CD8-positive, alpha-beta memory T cell (primary cell): ENCODE results near the gene CERK. TPM values are rescaled to one million over a fixed set of nuclear protein-coding genes. Genes with fewer than 3 reads are reported as not detected.

Experiments
- CTCF ChIA-PET: fragments of 350-600 bp; sonication (Branson Sonifier 250); formaldehyde crosslinking; loops from one replicate; lab custom pipeline; 2021; ENCODE audit warnings: antibody characterized with exemption; lab: Charles Lee
- POLR2A ChIA-PET: fragments of 350-600 bp; sonication (Branson Sonifier 250); formaldehyde crosslinking; loops from one replicate; lab custom pipeline; 2021; ENCODE audit warnings: antibody characterized with exemption; lab: Charles Lee
- DNase-seq, 5 donors: peaks; one replicate each; pipeline versions ENCODE4 v3.0.0 to v3.0.0-alpha.2; 2020 to 2022; ENCODE audit warnings: mixed read lengths in 1 of 5
- H3K27ac ChIP-seq: one replicate; pipeline ENCODE4 v1.7.0; 2013; ENCODE audit warnings: low read depth, mild to moderate bottlenecking, low read length, moderate library complexity
- H3K27me3 ChIP-seq: 2 replicates; pipeline ENCODE4 v1.7.0; 2013; ENCODE audit warnings: low read length, mild to moderate bottlenecking; ENCODE audit not compliant: insufficient read depth, poor library complexity, severe bottlenecking
- H3K36me3 ChIP-seq: 2 replicates; pipeline ENCODE4 v1.7.0; 2013; ENCODE audit warnings: mild to moderate bottlenecking, low read length, moderate library complexity; ENCODE audit not compliant: insufficient read depth
- H3K4me1 ChIP-seq: 2 replicates; pipeline ENCODE4 v1.7.0; 2013; ENCODE audit warnings: mild to moderate bottlenecking, low read length, moderate library complexity; ENCODE audit not compliant: insufficient read depth
- H3K4me3 ChIP-seq: 2 replicates; pipeline ENCODE4 v1.7.0; 2013; ENCODE audit warnings: mild to moderate bottlenecking, low read length
- H3K9me3 ChIP-seq: 2 replicates; pipeline ENCODE4 v1.7.0; 2013; ENCODE audit warnings: mild to moderate bottlenecking, low read length
- H3K27ac Mint-ChIP-seq, 8 donors: one replicate each; pipeline ENCODE4 v1.8.0; 2020 to 2021; ENCODE audit warnings: mixed read lengths in 8 of 8, mild to moderate bottlenecking in 6 of 8, inconsistent platforms in 3 of 8, moderate library complexity in 3 of 8
- H3K27me3 Mint-ChIP-seq, 2 donors: one replicate each; pipeline ENCODE4 v1.8.0; 2020 to 2021; ENCODE audit warnings: mixed read lengths in 2 of 2, mild to moderate bottlenecking in 1 of 2, moderate library complexity in 1 of 2
- H3K36me3 Mint-ChIP-seq, 3 donors: one replicate each; pipeline ENCODE4 v1.8.0; 2020 to 2021; ENCODE audit warnings: mixed read lengths in 3 of 3, inconsistent platforms in 1 of 3, mild to moderate bottlenecking in 1 of 3
- H3K4me1 Mint-ChIP-seq, 3 donors: one replicate each; pipeline ENCODE4 v1.8.0; 2020 to 2021; ENCODE audit warnings: mixed read lengths in 3 of 3, inconsistent platforms in 1 of 3, mild to moderate bottlenecking in 1 of 3
- H3K4me3 Mint-ChIP-seq, 7 donors: one replicate each; pipeline ENCODE4 v1.8.0; 2020 to 2021; ENCODE audit warnings: mixed read lengths in 7 of 7, mild to moderate bottlenecking in 6 of 7, moderate library complexity in 4 of 7, inconsistent platforms in 2 of 7
- H3K9me3 Mint-ChIP-seq, 5 donors: one replicate each; pipeline ENCODE4 v1.8.0; 2020 to 2022; ENCODE audit warnings: mixed read lengths in 5 of 5, mild to moderate bottlenecking in 3 of 5, moderate library complexity in 2 of 5, inconsistent platforms in 1 of 5
- polyA plus RNA-seq: library from polyadenylated mRNA; unstranded; fragments of 300-500 nt; fragmentation: Illumina TruSeq; gene quantifications from one replicate; pipeline ENCODE4 v1.2.3, GENCODE V29; 2021
- total RNA-seq, 2 experiments: library from RNA; stranded (reverse); gene quantifications; one replicate each; pipeline ENCODE4 v1.2.3, GENCODE V29; 2021

CERK gene
- total and polyA plus RNA-seq, 3 experiments from 2014 or later: 64.3 to 108 (median 64.5) TPM

GRCh38 chr22:46770151-46770641, 32.1 kb upstream of the CERK start:
- H3K27me3 ChIP-seq: no peaks in the 10 kb centered on the region
- H3K4me1 ChIP-seq: peaks cover 30% of the 10 kb centered on the region
- no peaks in the 10 kb centered on the region for H3K36me3 ChIP-seq
- CTCF ChIA-PET: interaction anchor here (1.3 kb wide), 1 partner anchor 11 kb away, joined by 3 read pairs; no protein-coding TSS in a partner anchor
- peak overlapping the region; percentile 78 to 99 (median 91) for H3K27ac Mint-ChIP-seq
- POLR2A ChIA-PET: no interaction called here
- no peaks in the 10 kb centered on the region for H3K9me3 ChIP-seq
- no peaks in the 10 kb centered on the region for H3K9me3 Mint-ChIP-seq
- H3K4me3 Mint-ChIP-seq: peak overlapping the region in 3 of 7 donors; percentile 38 to 75 (median 38)
- H3K36me3 Mint-ChIP-seq: peaks cover 0 to 44% (median 5%) of the 10 kb centered on the region in 3 donors
- no peaks in the 10 kb centered on the region for H3K27me3 Mint-ChIP-seq
- no peak overlapping the region for H3K4me3 ChIP-seq
- peaks cover 60 to 78% (median 63%) of the 10 kb centered on the region in 3 donors for H3K4me1 Mint-ChIP-seq
- DNase-seq: no peak
- H3K27ac ChIP-seq: no peak overlapping the region

- Mint-ChIP-seq H3K4me1 (peaks cover 60 to 78% (median 63%) of the 10 kb centered on the region in 3 donors), H3K27ac (peak overlapping the region in 7 of 8 donors; percentile 52 to 99 (median 90)), H3K27me3 (no peaks in the 10 kb centered on the region), H3K36me3 (peaks cover 0 to 48% (median 5%) of the 10 kb centered on the region in 3 donors), H3K4me3 (peak overlapping the region in 3 of 7 donors; percentile 1 to 20 (median 2)), H3K9me3 (no peaks in the 10 kb centered on the region)
- H3K9me3 ChIP-seq: no peaks in the 10 kb centered on the region
- no peaks in the 10 kb centered on the region for H3K36me3 ChIP-seq
- DNase-seq: no peak
- ChIA-PET CTCF (interaction anchor here (1.2 to 1.3 kb wide), 3 partner anchors 11 to 21 kb away, joined by 3 to 5 read pairs (median 3); no protein-coding TSS in a partner anchor), POLR2A (no interaction called here)
- H3K4me1 ChIP-seq: peaks cover 30% of the 10 kb centered on the region
- H3K4me3 ChIP-seq: no peak overlapping the region
- no peaks in the 10 kb centered on the region for H3K27me3 ChIP-seq
- no peak overlapping the region for H3K27ac ChIP-seq
Measured at GRCh38 chr22:46769706-46770105, 31.7 kb upstream of the CERK start.

GRCh38 chr22:46769191-46769675, 31.2 kb upstream of the CERK start:
- Mint-ChIP-seq H3K36me3 (peaks cover 0 to 52% (median 5%) of the 10 kb centered on the region in 3 donors), H3K27me3 (no peaks in the 10 kb centered on the region), H3K9me3 (no peaks in the 10 kb centered on the region), H3K27ac (peak overlapping the region; percentile 52 to 99 (median 90)), H3K4me1 (peaks cover 61 to 78% (median 63%) of the 10 kb centered on the region in 3 donors), H3K4me3 (peak overlapping the region in 4 of 7 donors; percentile 1 to 23 (median 11))
- H3K9me3 ChIP-seq: no peaks in the 10 kb centered on the region
- H3K36me3 ChIP-seq: no peaks in the 10 kb centered on the region
- peaks cover 30% of the 10 kb centered on the region for H3K4me1 ChIP-seq
- H3K4me3 ChIP-seq: no peak overlapping the region
- DNase-seq: no peak
- H3K27me3 ChIP-seq: no peaks in the 10 kb centered on the region
- CTCF ChIA-PET: interaction anchor here (1.2 to 1.3 kb wide), 3 partner anchors 10 to 22 kb away, joined by 3 to 5 read pairs (median 3); no protein-coding TSS in a partner anchor
- no peak overlapping the region for H3K27ac ChIP-seq
- POLR2A ChIA-PET: interaction anchor here (0.6 kb wide), 1 partner anchor 206 kb away, joined by 4 read pairs; no protein-coding TSS in a partner anchor

- Histone ChIP-seq H3K4me3 (no peak overlapping the region), H3K27ac (no peak overlapping the region), H3K4me1 (peaks cover 26% of the 10 kb centered on the region), H3K9me3 (no peaks in the 10 kb centered on the region), H3K27me3 (no peaks in the 10 kb centered on the region), H3K36me3 (no peaks in the 10 kb centered on the region)
- POLR2A ChIA-PET: no interaction called here
- DNase-seq: peak in 1 of 5 donors; percentile 13
- peak overlapping the region in 3 of 7 donors; percentile 12 to 65 (median 30) for H3K4me3 Mint-ChIP-seq
- H3K27ac Mint-ChIP-seq: peak overlapping the region; percentile 17 to 92 (median 84)
- peaks cover 0 to 57% (median 5%) of the 10 kb centered on the region in 3 donors for H3K36me3 Mint-ChIP-seq
- no peaks in the 10 kb centered on the region for H3K9me3 Mint-ChIP-seq
- no peaks in the 10 kb centered on the region for H3K27me3 Mint-ChIP-seq
- CTCF ChIA-PET: interaction anchor here (1.0 kb wide), 1 partner anchor 31 kb away, joined by 3 read pairs; no protein-coding TSS in a partner anchor
- peaks cover 63 to 82% (median 71%) of the 10 kb centered on the region in 3 donors for H3K4me1 Mint-ChIP-seq
Measured at GRCh38 chr22:46767249-46767985, 29.4 kb upstream of the CERK start.

- Histone ChIP-seq H3K4me1 (peaks cover 26% of the 10 kb centered on the region), H3K9me3 (no peaks in the 10 kb centered on the region), H3K27me3 (no peaks in the 10 kb centered on the region), H3K4me3 (no peak overlapping the region), H3K36me3 (no peaks in the 10 kb centered on the region), H3K27ac (no peak overlapping the region)
- Mint-ChIP-seq H3K36me3 (peaks cover 0 to 62% (median 5%) of the 10 kb centered on the region in 3 donors), H3K4me1 (peaks cover 70 to 90% (median 79%) of the 10 kb centered on the region in 3 donors), H3K27me3 (no peaks in the 10 kb centered on the region), H3K9me3 (no peaks in the 10 kb centered on the region), H3K27ac (peak overlapping the region; percentile 17 to 92 (median 84)), H3K4me3 (peak overlapping the region in 4 of 7 donors; percentile 20 to 68 (median 42))
- POLR2A ChIA-PET: no interaction called here
- CTCF ChIA-PET: interaction anchor here (1.0 to 11.8 kb wide), 2 partner anchors 32 to 36 kb away, joined by 3 to 133 read pairs; no protein-coding TSS in a partner anchor
- no peak for DNase-seq
Measured at GRCh38 chr22:46766611-46767010, 28.6 kb upstream of the CERK start.

- Histone ChIP-seq H3K27ac (no peak overlapping the region), H3K9me3 (no peaks in the 10 kb centered on the region), H3K36me3 (no peaks in the 10 kb centered on the region), H3K27me3 (no peaks in the 10 kb centered on the region), H3K4me3 (no peak overlapping the region), H3K4me1 (peaks cover 37% of the 10 kb centered on the region)
- H3K4me3 Mint-ChIP-seq: peak overlapping the region; percentile 96 to 100 (median 99)
- DNase-seq: no peak
- peak overlapping the region; percentile 54 to 100 (median 100) for H3K27ac Mint-ChIP-seq
- POLR2A ChIA-PET: interaction anchor here (1.0 kb wide), 1 partner anchor 9 kb away, joined by 3 read pairs; no protein-coding TSS in a partner anchor
- no peaks in the 10 kb centered on the region for H3K27me3 Mint-ChIP-seq
- H3K9me3 Mint-ChIP-seq: no peaks in the 10 kb centered on the region
- CTCF ChIA-PET: interaction anchor here (0.7 to 11.8 kb wide), 2 partner anchors 34 to 38 kb away, joined by 3 to 133 read pairs; no protein-coding TSS in a partner anchor
- H3K36me3 Mint-ChIP-seq: peaks cover 0 to 50% (median 3%) of the 10 kb centered on the region in 3 donors
- H3K4me1 Mint-ChIP-seq: peaks cover 57 to 86% (median 72%) of the 10 kb centered on the region in 3 donors
Measured at GRCh38 chr22:46764779-46765485, 26.9 kb upstream of the CERK start.

GRCh38 chr22:46764140-46764680, 26.2 kb upstream of the CERK start:
- no peaks in the 10 kb centered on the region for H3K36me3 ChIP-seq
- Mint-ChIP-seq H3K9me3 (no peaks in the 10 kb centered on the region), H3K36me3 (peaks cover 0 to 44% (median 3%) of the 10 kb centered on the region in 3 donors), H3K27ac (peak overlapping the region; percentile 74 to 100 (median 100)), H3K4me1 (peaks cover 50 to 79% (median 65%) of the 10 kb centered on the region in 3 donors), H3K27me3 (no peaks in the 10 kb centered on the region), H3K4me3 (peak overlapping the region; percentile 96 to 100 (median 99))
- POLR2A ChIA-PET: interaction anchor here (1.0 kb wide), 1 partner anchor 10 kb away, joined by 3 read pairs; no protein-coding TSS in a partner anchor
- DNase-seq: no peak
- H3K27me3 ChIP-seq: no peaks in the 10 kb centered on the region
- CTCF ChIA-PET: interaction anchor here (0.7 to 11.8 kb wide), 3 partner anchors 29 to 39 kb away, joined by 3 to 133 read pairs (median 38); no protein-coding TSS in a partner anchor
- no peaks in the 10 kb centered on the region for H3K9me3 ChIP-seq
- H3K4me3 ChIP-seq: no peak overlapping the region
- no peak overlapping the region for H3K27ac ChIP-seq
- peaks cover 37% of the 10 kb centered on the region for H3K4me1 ChIP-seq
